Measurements from ENCODE around the gene SLC4A5.

The SLC4A5 gene

GRCh38 chr2:74364533-74365505, 21.6 kb upstream of the SLC4A5 start:
- TF ChIP-seq CTCF (IDR thresholded peaks at IDR 0.05): no peak

- no peak for TF ChIP-seq CTCF (IDR thresholded peaks at IDR 0.05)
These were observed 18.1 kb upstream of the SLC4A5 start for GRCh38 chr2:74361327-74361726.

- TF ChIP-seq CTCF (IDR thresholded peaks at IDR 0.05): no peak
These were observed 14.4 kb upstream of the SLC4A5 start for GRCh38 chr2:74357627-74358026.

- TF ChIP-seq CTCF (IDR thresholded peaks at IDR 0.05): no peak
These were observed 6.7 kb upstream of the SLC4A5 start for GRCh38 chr2:74349889-74350288.

- TF ChIP-seq CTCF (IDR thresholded peaks at IDR 0.05): no peak
These were observed 4.5 kb upstream of the SLC4A5 start for GRCh38 chr2:74347742-74348141.

- no peak for TF ChIP-seq CTCF (IDR thresholded peaks at IDR 0.05)
These were observed 4.1 kb upstream of the SLC4A5 start for GRCh38 chr2:74347303-74347702.

DNA sequence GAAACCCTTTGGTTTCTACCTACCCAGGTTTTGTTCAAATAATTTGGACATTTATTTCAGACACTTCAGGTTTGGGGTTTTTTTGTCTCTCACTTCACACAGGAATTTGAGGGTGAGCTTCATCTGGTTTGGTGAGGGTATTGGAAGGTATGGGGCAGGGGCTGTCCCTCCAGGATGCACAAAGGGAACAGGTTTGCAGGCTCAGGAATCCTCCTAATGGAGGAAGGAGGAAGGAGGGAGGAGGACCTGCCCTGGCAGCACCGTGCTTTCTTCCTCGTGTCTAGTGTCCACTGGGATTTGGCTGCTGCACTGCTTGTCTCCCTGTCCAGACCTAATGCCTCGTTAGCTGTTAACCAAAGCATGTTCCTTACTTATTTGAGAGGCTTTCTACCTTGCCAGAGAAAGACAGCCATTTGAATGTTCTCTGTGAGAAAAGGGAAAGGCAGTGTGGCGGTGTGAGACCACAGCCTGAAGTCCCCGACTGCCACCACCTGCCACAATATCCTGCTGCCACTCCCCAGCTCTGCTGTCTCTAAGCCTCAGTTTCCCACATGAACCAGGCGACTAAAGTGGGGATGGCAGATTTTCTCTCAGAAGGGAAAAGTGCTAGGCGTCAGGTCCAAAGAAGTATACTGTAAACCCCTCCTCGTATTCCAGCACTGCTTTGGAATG, 2.2 kb upstream of the SLC4A5 start:
- no peak for TF ChIP-seq CTCF (IDR thresholded peaks at IDR 0.05)
